AG08395 (cell line): Measurements from ENCODE around the gene SOX8.
"Not testable (repeated sequence)": the region's sequence is repeated elsewhere in the genome, so short reads cannot be mapped to it uniquely, and the experiment has no call there.

Experiments used
- DNase-seq: peaks from one replicate; pipeline ENCODE4 v3.0.0; 2012; ENCODE audit warnings: mixed read lengths, low spot score

Gene SOX8

DNA sequence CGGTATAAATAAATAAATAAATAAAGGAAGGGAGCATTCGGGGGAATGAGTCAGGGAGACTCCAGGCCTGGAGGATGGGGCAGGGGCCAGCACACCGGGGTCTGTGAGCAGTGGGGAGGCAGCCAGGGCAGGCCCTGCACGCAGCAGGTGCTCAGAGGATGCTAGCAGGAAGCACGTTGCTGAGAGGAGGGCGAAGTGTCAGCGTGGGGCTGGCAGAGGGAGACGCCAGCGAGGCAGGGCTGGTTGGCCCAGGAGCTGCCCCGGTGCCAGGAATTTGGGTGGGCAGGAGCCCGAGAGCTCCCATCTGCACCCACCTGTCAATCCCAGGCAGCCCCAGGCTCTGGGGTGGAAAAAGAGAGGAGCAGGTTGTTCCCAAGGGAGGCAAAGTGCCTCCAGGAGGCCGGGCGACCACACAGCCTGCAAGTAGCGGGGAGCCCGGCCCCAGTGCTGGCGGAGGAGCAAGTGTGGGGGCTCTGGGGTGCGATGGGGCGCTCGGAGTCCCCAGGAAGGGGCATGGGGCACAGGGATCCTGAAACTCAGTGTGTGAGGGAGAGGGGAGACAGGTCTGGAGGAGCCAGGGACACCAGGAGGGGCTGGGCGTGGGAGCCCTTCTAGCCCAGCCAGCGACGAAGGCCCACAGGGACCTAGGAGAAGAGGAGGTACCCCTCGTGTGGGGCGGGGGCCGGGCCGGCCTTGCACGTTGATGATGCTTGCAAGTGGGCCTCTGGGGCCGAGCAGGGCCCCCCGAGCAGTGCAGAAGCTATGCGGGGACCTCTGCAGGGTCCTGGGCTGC, 28.0 kb downstream of the SOX8 start:
- no peak for DNase-seq

DNA sequence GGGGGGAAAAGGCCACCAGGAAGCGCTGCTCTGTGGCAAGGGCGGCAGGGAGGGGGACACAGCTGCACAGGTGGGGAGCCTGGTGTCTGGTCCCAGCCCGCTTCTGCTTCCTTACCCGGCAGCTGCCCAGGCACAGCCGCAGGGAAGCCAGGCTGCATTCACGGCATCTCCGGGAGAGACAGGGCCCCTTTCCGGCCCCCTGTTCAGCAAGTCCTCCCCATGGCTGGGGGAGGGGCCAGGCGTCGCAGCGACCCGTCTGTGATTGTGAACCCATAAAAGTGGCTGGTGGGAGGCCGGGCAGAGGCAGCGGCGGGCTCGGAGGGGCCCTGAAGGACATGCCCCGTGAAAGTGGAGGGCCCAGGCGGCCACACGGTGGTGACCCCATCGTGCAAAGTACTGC, 28.7 kb downstream of the SOX8 start:
- no peak for DNase-seq

DNA sequence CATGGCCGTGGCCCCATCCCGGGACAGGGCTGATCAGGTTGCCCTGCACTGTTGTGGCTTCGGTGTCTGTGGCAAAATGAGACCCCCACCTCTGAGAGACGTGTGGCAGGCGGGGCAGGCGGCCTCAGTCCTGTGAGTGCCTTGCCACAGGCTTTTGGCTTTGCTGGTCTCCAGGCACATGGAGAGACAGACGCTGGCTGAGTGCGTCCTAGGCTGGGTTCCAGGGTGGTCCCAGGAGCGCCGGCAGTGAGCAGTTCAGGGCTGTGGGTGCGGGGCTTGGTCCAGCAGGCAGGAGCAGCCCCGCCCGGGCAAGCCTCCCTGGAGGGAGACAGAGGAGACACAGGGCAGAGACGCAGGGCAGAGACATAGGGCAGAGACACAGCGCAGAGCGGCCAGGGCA, 29.2 kb downstream of the SOX8 start:
- no peak for DNase-seq

DNA sequence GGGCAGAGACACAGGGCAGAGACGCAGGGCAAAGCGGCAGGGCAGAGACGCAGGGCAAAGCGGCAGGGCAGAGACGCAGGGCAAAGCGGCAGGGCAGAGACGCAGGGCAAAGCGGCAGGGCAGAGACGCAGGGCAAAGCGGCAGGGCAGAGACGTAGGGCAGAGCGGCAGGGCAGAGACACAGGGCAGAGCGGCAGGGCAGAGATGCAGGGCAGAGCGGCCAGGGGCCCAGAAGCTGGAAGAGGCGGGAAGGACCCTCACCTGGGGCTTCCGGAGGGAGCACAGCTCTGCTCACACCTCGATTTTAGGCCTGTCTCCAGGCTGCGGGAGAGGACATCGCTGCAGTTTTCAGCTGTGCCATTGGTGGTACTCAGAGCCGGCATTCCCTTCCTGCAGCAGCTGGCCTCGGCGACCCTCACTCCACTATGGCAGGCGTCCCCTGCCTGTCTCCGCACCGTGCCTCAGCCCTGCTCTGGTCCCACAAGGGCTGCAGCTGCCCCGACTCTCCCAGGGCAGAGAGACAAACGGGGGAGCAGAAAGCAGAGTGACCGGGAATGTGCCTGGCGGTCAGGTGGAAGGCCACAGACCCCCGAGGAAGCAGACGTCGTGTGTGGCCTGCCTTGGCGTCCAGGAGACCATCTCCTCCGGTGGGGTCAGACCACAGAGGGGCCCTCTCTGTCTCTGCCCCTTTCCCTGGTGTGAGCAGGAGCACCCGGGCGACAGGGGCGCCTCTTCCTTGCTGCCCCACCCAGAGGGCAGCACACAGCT, 29.9 kb downstream of the SOX8 start:
- no peak for DNase-seq

DNA sequence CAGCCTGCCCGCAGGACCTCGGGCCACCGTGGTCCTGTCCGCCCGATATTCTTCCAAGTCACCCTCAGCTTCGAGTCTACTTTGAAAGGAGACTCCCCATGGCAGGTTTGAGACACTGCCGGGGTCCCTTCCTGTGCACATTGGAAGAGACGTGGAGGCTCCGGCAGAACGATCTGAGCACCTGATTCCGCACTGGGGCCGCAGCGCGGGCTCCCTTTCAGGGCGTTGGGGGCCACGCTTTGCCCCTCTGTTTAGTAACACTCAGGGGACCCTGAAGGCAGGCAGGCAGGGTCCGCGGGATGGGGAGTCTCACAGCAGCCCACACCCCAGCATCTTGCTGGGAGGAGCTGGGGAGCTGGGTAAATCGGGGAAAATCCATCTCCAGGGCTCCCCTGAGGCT, 30.6 kb downstream of the SOX8 start:
- DNase-seq: no peak

DNA sequence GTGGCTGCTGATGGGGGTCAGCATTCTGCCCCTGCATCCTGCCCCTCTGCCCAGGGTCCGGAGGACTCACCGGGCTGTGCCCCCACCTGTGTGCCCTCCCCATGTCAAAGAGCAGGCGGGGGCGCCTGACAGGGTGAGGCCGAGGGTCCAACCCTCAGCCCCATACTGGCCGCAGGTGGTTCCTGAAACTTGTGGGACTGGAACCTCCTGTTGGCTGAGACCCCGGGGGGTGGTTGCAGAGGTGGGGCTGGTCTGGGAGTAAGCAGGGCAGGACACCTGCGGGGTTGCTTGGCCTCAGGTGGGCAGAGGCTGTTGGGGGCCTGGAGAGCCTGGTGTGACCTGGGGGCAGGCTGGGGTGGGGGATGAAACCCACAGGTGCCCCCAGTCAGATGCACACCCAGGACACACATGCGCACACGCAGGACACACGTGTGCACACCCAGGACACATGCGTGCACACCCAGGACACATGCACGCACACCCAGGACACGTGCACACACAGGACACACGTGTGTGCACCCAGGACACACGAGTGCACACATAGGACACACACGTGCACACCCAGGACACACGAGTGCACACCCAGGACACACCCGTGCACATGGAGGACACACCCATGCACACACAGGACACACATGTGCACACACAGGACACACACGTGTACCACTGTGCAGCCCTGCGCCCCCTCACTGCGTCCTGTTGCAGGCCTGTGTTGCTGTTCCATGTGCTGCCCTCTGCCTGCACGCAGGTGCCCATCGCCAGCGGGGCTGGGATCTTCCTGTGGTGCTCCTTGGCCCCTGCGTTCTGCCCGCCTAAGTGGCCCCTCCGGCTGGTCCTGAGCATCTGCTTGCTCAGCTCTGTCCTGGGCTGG, 31.4 kb downstream of the SOX8 start:
- DNase-seq: no peak

DNA sequence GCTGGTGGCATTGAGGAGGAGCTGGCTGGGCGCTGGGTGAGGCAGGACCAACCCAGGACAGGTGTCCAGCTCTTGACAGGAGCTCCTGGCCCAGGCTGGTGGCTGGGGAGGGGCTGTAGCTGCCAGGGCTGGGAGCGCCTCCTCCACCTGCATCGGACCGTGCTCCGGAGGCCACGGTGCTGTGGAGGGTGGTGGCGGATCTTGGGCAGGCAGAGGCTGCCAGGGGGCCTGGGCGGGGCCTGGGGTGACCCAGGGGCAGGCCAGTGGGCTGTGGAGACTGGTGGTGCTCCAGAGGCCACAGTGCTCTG, 32.0 kb downstream of the SOX8 start:
- DNase-seq: no peak

DNA sequence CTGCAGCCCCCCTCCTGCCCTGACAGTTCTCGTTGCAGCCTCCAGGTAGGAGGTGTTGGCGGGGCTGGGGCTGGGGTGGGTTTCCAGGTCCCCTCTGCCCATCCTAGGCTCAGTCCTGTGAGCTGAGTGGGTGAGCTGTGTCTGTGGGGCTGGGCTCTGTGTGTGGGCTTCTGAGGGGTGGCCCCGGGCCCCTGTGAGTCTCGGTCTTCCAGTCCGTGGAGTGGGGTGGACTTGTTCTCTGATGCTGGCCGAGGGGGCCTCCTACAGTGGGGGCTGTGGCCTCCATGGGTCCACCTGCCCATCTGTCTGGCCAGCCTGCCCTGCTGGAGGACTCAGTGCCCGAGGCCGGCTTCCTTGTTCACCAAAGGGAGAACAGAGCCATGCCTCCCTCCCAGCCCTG, 32.7 kb downstream of the SOX8 start:
- no peak for DNase-seq

DNA sequence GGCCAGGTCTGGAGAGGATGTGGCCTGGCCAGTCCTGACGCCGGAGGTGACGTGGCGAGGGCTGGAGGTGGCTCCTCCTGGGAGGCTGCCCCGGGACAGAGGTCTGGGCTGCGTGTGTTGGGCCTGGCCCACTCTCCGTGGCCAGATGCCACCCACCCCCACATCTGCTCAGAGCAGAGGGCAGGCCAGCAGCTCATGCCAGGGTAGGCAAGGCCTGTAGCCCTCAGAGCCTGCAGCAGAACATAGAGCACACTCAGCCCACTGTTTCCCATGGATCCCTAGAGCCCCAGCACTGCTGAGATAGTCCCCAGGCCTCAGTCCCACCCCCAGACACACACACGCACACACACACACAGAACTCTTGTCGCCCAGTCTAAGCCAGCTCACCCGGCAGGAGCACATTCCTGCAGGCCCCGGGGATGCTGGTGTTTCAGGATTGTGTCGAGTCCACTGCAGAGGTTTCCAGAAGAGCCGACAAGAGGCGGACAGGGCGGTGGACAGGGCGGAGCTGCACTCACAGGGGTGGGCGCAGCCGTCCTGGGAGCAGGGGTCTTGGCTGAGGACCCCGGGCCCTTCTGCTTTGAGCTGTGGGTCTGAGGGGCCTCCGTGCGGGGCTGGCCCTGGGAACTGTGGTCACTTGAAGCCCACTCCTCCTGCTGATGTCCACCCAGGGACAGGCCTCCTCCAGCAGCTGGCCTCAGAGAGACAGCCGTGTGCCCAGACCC, 33.4 kb downstream of the SOX8 start:
- DNase-seq: no peak

DNA sequence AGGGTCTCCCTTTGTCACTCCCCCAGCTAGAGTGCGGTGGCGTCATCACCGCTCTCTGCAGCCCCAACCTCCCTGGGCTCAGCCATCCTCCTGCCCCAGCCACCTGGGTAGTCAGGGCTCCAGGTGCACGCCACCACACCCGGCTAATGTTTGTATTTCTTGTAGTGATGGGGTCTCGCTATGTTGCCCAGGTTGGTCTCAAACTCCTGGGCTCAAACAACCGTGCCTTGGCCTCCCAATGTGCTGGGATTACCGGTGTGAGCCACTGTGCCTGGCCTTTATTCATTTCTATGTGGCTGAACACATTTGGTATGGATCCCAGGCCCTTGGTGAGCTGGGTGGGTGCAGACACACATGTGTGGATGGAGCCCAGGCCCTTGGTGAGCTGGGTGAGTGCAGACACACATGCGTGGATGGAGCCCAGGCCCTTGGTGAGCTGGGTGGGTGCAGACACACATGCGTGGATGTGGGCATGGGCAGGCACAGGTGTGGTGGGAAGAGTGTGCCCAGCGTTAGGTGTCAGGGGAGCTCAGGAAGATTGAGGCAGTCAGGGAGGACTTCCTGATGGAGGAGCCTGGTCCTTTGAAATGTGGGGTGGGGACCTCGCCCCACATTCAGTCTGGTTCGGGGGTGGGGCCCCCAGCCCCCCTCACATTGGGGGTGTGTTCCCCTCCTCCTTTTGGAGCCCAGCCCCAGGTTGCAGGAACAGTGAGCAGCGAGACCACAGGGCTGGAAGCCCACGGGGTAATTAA, 37.1 kb downstream of the SOX8 start:
- DNase-seq: no peak

DNA sequence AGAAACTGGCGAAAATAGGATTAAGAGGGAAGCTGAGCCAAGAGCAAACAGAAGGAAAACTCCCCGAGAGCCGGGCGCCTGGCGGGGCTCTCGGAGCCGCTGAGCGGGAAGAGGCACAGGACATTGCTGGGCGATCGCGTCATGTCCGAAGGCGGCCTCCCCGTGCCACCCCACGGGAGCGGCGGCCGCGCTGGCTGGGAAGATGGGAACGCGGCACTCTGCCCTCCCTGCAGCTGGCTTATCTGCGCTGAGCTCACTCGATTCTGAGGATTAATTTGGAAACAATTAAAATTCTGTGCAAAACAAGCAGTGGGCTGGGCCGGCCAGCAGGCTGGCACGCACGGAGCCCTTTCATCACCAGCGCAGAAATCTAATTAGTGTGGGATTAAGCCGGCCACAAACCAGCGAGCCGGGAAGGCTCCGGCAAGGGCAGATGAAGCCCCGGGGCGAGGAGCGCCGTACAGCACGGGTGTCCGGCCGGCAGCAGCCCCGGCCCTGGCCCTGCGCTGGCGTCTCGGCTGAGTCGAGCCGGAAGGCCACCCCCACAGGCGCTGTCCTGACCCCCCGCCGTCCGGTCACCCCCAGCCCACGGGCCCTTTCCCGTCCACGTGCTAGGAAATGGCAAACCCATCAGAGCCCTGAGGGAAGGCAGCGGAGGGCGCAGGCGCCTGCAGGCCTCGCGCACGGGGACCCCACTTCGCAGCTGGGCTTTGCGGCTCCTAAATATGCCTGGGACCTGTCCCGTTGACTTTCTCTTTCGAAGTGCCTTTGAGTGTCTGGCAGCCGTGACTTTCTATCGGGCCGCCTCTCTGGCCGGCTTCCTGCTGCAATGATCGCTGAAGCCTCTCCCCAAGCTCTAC, 37.9 kb downstream of the SOX8 start:
- DNase-seq: peak; percentile 89

DNA sequence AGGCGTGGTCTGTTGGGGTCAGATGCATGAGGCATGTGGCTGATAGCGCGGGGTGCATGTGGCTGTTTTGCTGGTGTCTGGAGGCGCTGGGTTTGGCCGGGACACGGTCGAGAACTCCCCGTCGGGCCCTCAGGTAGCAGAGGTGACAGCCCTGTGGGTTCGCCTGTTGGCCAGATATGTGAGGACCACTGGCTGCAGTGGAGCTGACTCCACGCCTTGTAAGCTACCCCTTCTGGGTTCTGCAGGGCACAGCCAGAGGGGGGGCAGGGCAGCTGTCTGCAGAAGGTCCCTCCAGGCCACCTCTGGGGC, 38.5 kb downstream of the SOX8 start:
- DNase-seq: no peak

DNA sequence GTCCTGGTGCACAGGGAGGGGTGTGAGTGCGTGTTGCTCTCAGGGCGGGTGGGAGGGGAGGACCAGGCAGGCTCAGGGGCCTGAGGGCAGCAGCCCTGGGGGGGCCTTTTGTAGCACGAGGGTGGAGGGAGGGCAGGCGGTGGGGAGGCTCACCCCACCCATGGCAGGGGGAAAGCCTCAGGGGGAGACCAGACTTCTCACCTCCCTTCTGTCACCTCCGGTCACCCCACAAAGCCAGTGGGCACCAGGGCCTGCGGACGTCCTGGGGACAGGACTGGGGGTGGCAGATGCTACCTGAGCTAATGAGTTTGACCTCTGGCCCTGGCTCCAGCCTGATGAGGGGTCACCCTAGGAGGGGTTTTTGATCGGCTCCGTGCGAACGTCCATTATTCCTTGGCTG, 39.0 kb downstream of the SOX8 start:
- no peak for DNase-seq

DNA sequence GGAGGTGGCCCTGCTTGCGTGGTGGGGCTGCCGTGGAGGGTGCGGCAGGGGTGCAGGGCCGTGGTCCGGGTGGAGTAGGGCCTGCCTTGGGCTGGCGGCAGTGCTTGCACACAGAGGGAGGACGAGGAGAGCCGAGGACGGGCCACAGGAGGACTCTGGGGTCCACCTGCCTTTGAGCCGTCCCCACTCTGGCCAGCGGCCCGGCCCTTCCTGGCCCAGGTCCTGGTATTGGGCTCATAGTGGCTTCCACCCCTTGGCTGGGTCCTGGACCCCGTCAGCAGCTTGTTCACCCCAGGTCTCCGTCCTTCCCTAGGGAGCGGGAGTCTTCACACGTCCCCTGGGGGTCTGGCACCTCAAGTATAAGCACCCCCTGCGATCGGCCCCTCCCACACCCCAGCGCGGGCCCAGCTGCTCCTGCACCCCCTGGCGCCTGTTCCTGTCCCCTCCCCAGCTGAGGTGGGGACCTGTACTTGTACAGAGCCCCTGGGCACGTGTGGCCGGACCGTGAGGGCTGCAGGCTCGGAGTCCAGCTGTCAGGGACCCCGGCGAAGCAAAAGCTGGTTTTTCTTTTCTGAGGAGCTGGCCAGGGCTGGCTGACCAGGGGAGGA, 40.1 kb downstream of the SOX8 start:
- no peak for DNase-seq

DNA sequence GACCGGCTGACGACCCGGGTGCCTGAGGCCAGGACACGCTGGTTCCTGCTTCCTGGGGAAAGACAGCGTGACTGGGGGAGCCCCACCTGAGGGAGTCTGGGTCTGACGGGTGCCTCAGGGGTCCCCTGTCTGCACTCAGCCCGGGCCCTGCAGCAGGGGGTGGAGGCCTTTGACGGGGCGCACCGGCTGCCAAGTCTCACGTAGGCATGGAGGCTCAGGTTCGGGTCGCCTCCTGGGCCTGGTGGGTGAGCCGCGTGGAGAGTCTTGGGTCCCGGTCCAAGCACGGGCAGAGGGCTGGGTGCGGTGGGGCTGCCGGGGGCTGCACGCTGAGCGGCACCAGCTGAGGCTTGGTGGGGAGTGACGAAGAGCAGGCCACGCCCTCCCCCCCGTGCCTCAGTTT, 40.9 kb downstream of the SOX8 start:
- DNase-seq: no peak

DNA sequence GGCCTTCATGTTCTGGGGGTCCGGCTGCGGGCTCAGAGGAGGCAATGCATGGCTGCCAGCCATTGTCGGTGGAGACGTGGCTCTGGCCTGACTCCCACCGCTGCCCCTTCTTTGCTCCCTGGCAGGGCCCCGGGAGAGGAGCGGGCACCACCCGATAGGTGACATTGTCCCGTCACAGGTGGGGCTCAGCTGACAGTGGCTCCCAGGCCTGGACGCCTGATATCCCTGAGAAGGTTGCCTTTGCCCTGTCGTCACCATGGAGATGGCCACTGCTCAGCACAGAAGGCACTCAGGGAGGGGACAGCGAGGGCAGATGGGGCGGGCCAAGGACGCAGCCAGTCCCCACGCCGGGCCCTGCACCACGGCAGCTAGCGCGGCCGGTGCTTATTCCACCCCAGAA, 42.6 kb downstream of the SOX8 start:
- no peak for DNase-seq

DNA sequence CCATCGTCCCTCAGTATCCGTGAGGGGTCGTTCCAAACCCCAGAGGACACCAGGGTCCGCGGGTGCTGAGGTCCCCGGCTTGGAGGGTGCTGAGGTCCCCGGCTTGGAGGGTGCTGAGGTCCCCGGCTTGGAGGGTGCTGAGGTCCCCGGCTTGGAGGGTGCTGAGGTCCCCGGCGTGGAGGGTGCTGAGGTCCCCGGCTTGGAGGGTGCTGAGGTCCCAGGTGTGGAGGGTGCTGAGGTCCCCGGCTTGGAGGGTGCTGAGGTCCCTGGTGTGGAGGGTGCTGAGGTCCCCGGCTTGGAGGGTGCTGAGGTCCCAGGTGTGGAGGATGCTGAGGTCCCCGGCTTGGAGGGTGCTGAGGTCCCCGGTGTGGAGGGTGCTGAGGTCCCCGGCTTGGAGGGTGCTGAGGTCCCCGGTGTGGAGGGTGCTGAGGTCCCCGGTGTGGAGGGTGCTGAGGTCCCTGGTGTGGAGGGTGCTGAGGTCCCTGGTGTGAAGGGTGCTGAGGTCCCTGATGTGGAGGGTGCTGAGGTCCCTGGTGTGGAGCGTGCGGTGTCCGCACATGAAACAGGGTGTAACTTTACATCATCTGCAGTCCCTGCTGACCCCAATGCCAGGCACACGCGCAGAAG, 43.7 kb downstream of the SOX8 start:
- not testable (repeated sequence) for DNase-seq

DNA sequence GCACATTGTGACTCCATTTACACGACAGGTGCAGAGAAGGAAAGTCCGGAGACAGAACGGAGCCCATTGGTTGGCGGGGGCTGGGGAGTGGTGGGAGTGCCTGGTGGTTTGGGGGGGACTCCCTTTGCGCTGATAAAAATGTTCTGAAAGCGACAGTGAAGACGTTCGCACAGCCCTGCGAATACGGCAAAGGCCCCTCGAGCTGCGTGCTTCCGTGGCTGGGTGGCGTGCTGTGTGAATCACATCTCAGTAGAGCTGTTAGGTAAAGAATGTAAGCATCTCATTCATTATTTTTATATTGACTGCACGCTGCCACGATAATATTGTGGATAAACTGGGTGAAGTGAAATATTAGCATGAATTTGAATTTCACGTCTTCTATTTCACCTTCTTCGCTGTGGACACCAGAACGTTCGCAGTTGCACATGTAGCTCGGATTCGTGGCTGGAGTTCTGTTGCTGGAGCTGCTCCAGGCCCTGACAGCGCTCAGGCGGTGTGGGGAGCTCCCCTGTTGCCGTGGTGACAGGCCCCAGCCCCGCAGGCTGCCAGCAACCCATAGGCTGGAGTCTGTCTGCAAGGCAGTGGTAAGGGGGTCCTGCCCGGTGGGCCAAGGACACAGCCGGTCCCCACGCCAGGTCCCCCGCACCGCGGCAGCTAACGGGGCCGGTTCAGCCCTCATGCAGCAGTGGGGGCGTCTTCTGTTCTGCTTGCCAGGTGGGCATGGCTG, 44.6 kb downstream of the SOX8 start:
- no peak for DNase-seq
